Esophagus muscularis mucosa (tissue), 4 donors: ENCODE measurements around the gene NCAM1.

Experiments used
- EP300 ChIP-seq: sonication (generic); formaldehyde crosslinking; IDR thresholded peaks from one replicate; pipeline ENCODE4 v1.6.1; 2017; ENCODE audit warnings: antibody characterized with exemption
- POLR2A ChIP-seq: fragments of 450-650 bp; IDR thresholded peaks from one replicate; pipeline ENCODE4 v1.6.1; 2017; ENCODE audit warnings: antibody characterized with exemption, moderate library complexity, mild to moderate bottlenecking, low read depth
- POLR2AphosphoS5 ChIP-seq, 2 donors: sonication (generic); formaldehyde crosslinking; IDR thresholded peaks; one replicate each; pipeline ENCODE4 v1.6.1; 2017; ENCODE audit warnings: antibody characterized with exemption in 2 of 2
- TF ChIP-seq, protein P1 (sequence below), 3 experiments: fragments of 200-600 bp in 2 of 3; fragments of 450-650 bp in 1 of 3; sonication (generic) in 2 of 3; IDR thresholded peaks; one replicate each; pipeline ENCODE4 v1.5.1; 2017 to 2019; ENCODE audit warnings: antibody characterized with exemption in 3 of 3, mild to moderate bottlenecking in 2 of 3, moderate library complexity in 1 of 3

DNA sequence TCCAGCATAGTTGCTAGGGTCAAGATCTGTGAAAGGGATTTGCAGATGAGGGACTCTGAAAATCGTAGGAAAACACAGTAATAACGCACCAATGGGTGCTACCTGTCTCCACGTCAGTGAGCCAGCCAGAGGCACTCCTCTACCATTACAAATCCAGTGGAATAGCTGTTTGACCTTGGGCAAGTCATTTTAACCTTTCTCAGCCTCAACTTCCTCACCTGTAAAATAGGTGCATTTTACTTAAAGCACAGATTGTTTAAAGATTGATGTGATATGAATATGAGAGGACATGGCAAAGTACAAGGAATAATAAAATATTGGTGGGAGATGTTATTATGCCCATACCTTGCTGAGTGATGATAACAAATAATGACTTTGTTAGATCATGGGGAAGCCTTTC lies 205.1 kb downstream of the NCAM1 start:
- TF ChIP-seq EP300, result no peak
- TF ChIP-seq POLR2A, result no peak
- TF ChIP-seq, protein P1, sequence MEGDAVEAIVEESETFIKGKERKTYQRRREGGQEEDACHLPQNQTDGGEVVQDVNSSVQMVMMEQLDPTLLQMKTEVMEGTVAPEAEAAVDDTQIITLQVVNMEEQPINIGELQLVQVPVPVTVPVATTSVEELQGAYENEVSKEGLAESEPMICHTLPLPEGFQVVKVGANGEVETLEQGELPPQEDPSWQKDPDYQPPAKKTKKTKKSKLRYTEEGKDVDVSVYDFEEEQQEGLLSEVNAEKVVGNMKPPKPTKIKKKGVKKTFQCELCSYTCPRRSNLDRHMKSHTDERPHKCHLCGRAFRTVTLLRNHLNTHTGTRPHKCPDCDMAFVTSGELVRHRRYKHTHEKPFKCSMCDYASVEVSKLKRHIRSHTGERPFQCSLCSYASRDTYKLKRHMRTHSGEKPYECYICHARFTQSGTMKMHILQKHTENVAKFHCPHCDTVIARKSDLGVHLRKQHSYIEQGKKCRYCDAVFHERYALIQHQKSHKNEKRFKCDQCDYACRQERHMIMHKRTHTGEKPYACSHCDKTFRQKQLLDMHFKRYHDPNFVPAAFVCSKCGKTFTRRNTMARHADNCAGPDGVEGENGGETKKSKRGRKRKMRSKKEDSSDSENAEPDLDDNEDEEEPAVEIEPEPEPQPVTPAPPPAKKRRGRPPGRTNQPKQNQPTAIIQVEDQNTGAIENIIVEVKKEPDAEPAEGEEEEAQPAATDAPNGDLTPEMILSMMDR (IDR thresholded peaks at IDR 0.05), result no peak
- no peak for TF ChIP-seq POLR2AphosphoS5 (IDR thresholded peaks at IDR 0.05)
